ENCODE data around the gene ENOX2. TPM values are rescaled to one million over a fixed set of nuclear protein-coding genes. Genes with fewer than 3 reads are reported as not detected.

ENOX2 gene
- total RNA-seq, 1 donor from 2014 or later: 14.0 TPM

- Mint-ChIP-seq H3K4me1 (ENCODE audit: unreplicated experiment) (no peaks in the 10 kb centered on the region), H3K27me3 (ENCODE audit: unreplicated experiment) (peaks cover 3% of the 10 kb centered on the region), H3K9me3 (ENCODE audit: unreplicated experiment) (no peaks in the 10 kb centered on the region), H3K4me3 (ENCODE audit: unreplicated experiment) (no peak overlapping the region), H3K36me3 (ENCODE audit: low read depth, unreplicated experiment) (no peaks in the 10 kb centered on the region), H3K27ac (ENCODE audit: unreplicated experiment) (no peak overlapping the region)
- no peak for TF ChIP-seq CTCF (IDR thresholded peaks at IDR 0.05; ENCODE audit: unreplicated experiment)
- DNase-seq (ENCODE audit: low spot score): no peak
Measured at GRCh38 chrX:130577431-130577830, 325.6 kb downstream of the ENOX2 start.

- no peaks in the 10 kb centered on the region for H3K36me3 Mint-ChIP-seq (ENCODE audit: low read depth, unreplicated experiment)
- no peak overlapping the region for H3K4me3 Mint-ChIP-seq (ENCODE audit: unreplicated experiment)
- H3K4me1 Mint-ChIP-seq (ENCODE audit: unreplicated experiment): no peaks in the 10 kb centered on the region
- peak; percentile 8 for DNase-seq (ENCODE audit: low spot score)
- no peak overlapping the region for H3K27ac Mint-ChIP-seq (ENCODE audit: unreplicated experiment)
- peak; percentile 67 for TF ChIP-seq CTCF (IDR thresholded peaks at IDR 0.05; ENCODE audit: unreplicated experiment)
- H3K9me3 Mint-ChIP-seq (ENCODE audit: unreplicated experiment): no peaks in the 10 kb centered on the region
- peaks cover 3% of the 10 kb centered on the region for H3K27me3 Mint-ChIP-seq (ENCODE audit: unreplicated experiment)
Measured at GRCh38 chrX:130575831-130576389, 327.1 kb downstream of the ENOX2 start.

Other genes starting within 250 kb of the ENOX2 start
- not detected for gene ARHGAP36, start 155.1 kb upstream of the ENOX2 start, total RNA-seq (ENCODE audit: unreplicated experiment)